Measurements from ENCODE around the gene CNTNAP5.
A peak's percentile ranks its signal among the peaks of the same experiment; 100 is the strongest.

The CNTNAP5 gene

DNA sequence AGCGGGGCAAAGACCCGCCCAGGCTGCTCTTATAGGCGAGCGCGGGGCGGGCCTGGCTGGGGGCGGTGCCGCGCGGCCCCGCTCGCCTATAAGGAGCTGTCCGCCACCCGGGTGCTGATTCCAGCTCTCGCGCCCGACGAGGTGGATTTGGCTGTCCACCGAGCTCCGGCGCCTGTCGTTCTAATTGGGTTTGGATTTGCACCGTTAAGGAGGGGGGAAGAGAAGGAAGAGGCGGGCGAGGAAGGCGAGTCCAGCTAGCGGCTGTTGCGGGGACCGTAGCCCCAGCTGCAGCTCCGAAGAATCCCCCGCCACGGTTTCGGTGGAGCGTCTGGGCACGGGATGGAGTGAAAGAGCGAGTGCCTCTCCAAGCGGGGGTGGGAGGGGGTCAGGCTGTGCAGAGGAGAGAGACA, at the start of gene CNTNAP5:
CNTNAP5 (plus strand) TSS at position 117 of the 410 bp plus-strand sequence. CDS start 364 bp downstream, outside the sequence.
- Histone ChIP-seq H3K9me3 (ENCODE audit: control insufficient read depth, insufficient read depth, low read length) (no peaks in the 10 kb centered on the region), H3K4me1 (ENCODE audit: insufficient read depth, low read length) (peaks cover 4% of the 10 kb centered on the region; the same call in 1 of the 2 replicates), H3K9ac (ENCODE audit: low read depth, low read length) (peak within 1 kb of the TSS; percentile 65; the same call in 1 of the 2 replicates)

DNA sequence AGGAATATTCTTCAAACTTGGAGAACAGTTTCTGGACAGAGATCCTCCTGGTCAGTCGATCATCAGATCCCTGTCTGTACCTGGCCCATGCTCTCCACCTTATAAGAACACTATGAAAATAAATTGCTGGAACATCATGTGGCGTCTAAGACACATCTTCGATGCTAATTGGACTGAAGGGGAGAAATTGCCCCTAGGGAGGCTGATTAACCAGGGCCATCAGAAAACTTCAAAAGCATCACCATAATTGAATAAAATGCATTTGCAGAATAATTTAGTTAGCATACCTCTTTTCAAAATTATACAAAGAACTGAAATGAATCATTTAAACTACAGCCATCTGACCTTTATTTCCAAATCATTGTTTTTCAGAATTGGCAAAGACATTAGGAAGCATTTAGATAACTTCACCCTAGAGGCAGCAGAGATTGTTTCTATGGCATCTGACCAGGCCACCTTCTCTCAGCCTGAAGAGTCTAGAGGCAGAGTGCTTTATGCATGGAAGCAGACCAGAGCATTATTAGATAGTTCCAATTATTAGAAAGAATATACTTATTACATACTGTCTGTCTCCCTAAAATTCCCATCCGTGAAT, 48.9 kb upstream of the CNTNAP5 start:
- Histone ChIP-seq H3K9ac (ENCODE audit: low read depth, low read length) (no peak overlapping the region), H3K36me3 (ENCODE audit: insufficient read depth, low read length) (no peaks in the 10 kb centered on the region), H3K9me3 (ENCODE audit: control insufficient read depth, insufficient read depth, low read length) (no peaks in the 10 kb centered on the region), H3K4me1 (ENCODE audit: insufficient read depth, low read length) (no peaks in the 10 kb centered on the region)

More for the DNA sequence above, at the start of gene CNTNAP5:
- no peaks in the 10 kb centered on the region for H3K36me3 ChIP-seq (ENCODE audit: insufficient read depth, low read length)

DNA sequence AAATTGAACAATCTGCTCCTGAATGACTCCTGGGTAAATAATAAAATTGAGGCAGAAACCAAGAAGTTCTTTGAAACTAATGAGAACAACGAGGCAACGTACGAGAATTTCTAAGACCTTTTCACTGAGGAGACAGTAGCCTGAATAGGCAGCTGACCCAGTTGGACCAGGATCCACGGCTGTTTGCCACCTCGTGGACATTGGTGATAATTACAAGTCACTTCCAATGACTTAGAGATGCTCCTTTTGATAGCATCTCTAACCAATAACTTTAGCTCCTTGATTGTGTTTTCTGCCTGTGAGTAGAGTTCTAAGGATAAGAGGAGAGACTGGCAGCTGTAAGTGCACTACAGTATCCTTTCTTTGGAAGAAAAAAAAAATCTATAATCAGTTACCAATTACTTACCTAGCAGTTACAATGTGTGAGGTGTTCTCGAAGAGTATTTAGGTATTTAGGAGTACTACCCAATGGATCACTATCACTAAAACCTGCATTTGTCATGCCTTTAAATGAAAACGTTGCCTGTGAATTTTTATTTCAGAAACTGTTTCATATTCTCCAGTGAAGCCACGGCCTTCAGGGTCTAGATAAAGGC, 31.3 kb upstream of the CNTNAP5 start:
- no peak overlapping the region for H3K9ac ChIP-seq (ENCODE audit: low read depth, low read length)
- H3K36me3 ChIP-seq (ENCODE audit: insufficient read depth, low read length), result no peaks in the 10 kb centered on the region
- no peaks in the 10 kb centered on the region for H3K9me3 ChIP-seq (ENCODE audit: control insufficient read depth, insufficient read depth, low read length)
- no peaks in the 10 kb centered on the region for H3K4me1 ChIP-seq (ENCODE audit: insufficient read depth, low read length)

DNA sequence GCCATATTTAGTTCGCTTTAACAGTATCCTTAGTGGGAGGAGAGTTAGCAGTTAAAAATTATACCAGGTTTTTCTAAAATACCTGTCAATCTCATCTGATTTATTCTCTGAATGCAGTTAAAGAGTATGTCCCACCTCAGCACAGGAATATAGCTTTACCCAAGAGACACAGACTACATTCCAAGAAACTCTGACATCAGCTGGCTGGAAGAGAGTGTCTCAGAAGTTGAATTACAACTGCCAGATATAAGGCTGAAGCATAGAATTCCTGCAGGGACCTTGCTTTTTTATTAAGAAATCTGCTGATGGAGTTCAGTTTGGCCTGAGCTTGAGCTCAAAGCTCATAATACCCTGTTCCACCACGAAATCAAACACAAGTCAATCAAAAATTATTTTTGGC, 25.4 kb upstream of the CNTNAP5 start:
- Histone ChIP-seq H3K36me3 (ENCODE audit: insufficient read depth, low read length) (no peaks in the 10 kb centered on the region), H3K9ac (ENCODE audit: low read depth, low read length) (no peak overlapping the region), H3K9me3 (ENCODE audit: control insufficient read depth, insufficient read depth, low read length) (no peaks in the 10 kb centered on the region), H3K4me1 (ENCODE audit: insufficient read depth, low read length) (no peaks in the 10 kb centered on the region)

DNA sequence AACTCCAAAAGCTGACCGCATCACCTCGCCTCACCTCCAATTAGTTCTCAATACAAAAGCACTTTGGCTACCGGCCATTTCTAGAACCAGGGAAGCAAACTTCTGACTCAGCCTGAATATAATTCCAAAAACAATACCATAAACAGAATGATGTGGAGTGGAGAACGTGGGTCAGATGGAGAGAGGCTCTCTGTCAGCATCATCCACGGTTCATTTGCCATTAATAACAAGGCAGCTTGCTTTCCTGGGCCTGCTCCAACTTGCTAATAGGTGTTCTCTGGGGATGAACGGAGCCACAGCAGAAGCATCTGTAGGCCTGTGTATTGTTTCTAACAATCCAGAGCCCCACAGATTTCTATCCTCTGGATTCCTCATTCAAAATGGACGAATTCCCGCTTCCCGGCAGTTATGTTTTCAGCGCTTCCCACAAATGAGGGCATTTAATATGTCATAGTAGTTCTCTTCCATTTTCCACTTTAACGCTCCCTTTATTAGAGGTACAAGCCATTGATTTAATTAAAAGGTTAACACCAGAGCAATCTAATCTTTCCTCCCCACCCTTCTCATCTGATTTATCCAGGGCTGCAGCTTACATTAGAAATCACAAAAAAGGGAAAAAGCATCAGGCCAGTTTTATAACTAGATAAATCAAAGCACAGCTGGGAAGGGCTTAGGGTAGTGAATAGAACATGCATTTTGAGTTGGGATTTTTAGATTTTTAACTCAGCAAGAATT, 23.2 kb upstream of the CNTNAP5 start:
- no peaks in the 10 kb centered on the region for H3K4me1 ChIP-seq (ENCODE audit: insufficient read depth, low read length)
- no peaks in the 10 kb centered on the region for H3K9me3 ChIP-seq (ENCODE audit: control insufficient read depth, insufficient read depth, low read length)
- H3K9ac ChIP-seq (ENCODE audit: low read depth, low read length), result no peak overlapping the region
- no peaks in the 10 kb centered on the region for H3K36me3 ChIP-seq (ENCODE audit: insufficient read depth, low read length)

DNA sequence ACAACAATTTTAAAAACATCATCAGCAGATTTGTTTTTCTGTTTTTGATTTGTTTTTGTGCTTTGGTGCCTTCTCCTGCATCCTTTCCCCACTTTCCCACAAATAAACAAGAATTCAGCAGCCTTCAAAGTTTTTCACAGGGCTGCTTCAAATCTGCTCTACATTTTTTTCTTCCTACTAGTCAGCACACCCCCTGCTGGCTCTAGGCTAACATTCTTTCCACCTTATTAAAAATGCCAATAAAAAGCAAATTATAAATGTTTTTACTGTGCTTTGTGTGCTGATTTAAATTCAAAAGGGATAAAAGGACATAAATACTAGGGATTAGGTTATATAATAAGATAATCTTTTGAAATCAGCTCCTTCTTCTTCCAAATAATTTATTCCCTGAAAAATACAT, 6.2 kb upstream of the CNTNAP5 start:
- H3K9me3 ChIP-seq (ENCODE audit: control insufficient read depth, insufficient read depth, low read length), result no peaks in the 10 kb centered on the region
- H3K36me3 ChIP-seq (ENCODE audit: insufficient read depth, low read length), result no peaks in the 10 kb centered on the region
- H3K9ac ChIP-seq (ENCODE audit: low read depth, low read length), result no peak overlapping the region
- H3K4me1 ChIP-seq (ENCODE audit: insufficient read depth, low read length), result no peaks in the 10 kb centered on the region

DNA sequence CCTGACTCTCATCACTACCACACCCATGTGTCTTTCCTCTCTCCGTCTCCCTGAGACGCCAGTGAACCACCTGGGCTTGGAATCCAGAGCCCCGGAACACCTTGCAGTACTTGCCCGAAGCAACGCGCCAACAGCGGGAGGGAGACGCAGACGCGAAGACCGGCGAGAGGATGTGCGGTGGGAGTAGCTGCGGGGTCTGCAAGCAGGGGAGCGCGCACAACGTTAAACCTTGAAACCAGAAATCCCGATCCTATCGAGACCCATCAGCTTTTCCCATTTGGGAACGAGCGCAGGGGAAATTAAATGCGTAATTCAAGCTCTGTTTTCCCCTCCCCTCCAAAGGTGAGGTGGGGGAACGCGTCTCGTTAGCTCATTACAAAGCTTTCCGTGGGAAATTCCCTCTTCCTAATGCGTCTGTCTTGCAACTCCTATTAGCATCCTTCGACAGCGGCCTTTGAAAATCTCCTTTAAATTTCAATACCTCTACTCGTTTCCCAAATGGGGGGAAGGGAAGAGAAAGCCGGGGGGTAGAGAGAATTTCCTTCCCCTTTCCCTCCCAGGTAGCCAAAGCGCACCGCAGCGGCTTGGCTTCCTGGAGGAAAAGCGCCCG, 421 bp upstream of the CNTNAP5 start:
- no peaks in the 10 kb centered on the region for H3K9me3 ChIP-seq (ENCODE audit: control insufficient read depth, insufficient read depth, low read length)

GRCh38 chr2:124025891-124026434, 876 bp downstream of the CNTNAP5 start:
- H3K9ac ChIP-seq (ENCODE audit: low read depth, low read length), result peak overlapping the region; percentile 65; the same call in 1 of the 2 replicates
- H3K9me3 ChIP-seq (ENCODE audit: control insufficient read depth, insufficient read depth, low read length), result no peaks in the 10 kb centered on the region
- no peaks in the 10 kb centered on the region for H3K36me3 ChIP-seq (ENCODE audit: insufficient read depth, low read length)
- peaks cover 4% of the 10 kb centered on the region; the same call in 1 of the 2 replicates for H3K4me1 ChIP-seq (ENCODE audit: insufficient read depth, low read length)

More for the DNA sequence above, 421 bp upstream of the CNTNAP5 start:
- peak overlapping the region; percentile 65; the same call in 1 of the 2 replicates for H3K9ac ChIP-seq (ENCODE audit: low read depth, low read length)
- H3K36me3 ChIP-seq (ENCODE audit: insufficient read depth, low read length), result no peaks in the 10 kb centered on the region
- H3K4me1 ChIP-seq (ENCODE audit: insufficient read depth, low read length), result peaks cover 4% of the 10 kb centered on the region; the same call in 1 of the 2 replicates

GRCh38 chr2:124026503-124026902, 1.4 kb downstream of the CNTNAP5 start:
- Histone ChIP-seq H3K9me3 (ENCODE audit: control insufficient read depth, insufficient read depth, low read length) (no peaks in the 10 kb centered on the region), H3K9ac (ENCODE audit: low read depth, low read length) (no peak overlapping the region), H3K36me3 (ENCODE audit: insufficient read depth, low read length) (no peaks in the 10 kb centered on the region), H3K4me1 (ENCODE audit: insufficient read depth, low read length) (peaks cover 4% of the 10 kb centered on the region; the same call in 1 of the 2 replicates)

DNA sequence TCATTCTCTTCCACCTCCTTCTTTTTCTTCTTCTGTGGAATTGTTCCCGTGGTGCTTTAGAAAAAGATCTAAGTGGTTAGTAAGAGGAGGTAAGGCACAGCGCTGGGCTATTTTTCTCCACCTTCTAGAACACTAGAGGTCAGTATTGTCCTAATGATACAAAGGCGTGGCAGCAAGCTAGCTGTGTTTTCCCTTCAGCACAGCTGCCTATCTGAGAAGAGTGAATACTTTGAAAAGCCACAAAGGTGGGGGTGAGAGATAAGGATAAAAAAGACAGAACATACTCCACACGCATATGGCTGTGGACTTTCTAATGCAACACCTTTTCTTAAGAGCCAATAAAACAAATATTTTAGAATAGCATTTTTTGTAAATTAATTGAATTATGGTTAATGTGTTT, 2.1 kb downstream of the CNTNAP5 start:
- H3K9me3 ChIP-seq (ENCODE audit: control insufficient read depth, insufficient read depth, low read length), result no peaks in the 10 kb centered on the region
- peaks cover 4% of the 10 kb centered on the region; the same call in 1 of the 2 replicates for H3K4me1 ChIP-seq (ENCODE audit: insufficient read depth, low read length)
- H3K9ac ChIP-seq (ENCODE audit: low read depth, low read length), result no peak overlapping the region
- no peaks in the 10 kb centered on the region for H3K36me3 ChIP-seq (ENCODE audit: insufficient read depth, low read length)

DNA sequence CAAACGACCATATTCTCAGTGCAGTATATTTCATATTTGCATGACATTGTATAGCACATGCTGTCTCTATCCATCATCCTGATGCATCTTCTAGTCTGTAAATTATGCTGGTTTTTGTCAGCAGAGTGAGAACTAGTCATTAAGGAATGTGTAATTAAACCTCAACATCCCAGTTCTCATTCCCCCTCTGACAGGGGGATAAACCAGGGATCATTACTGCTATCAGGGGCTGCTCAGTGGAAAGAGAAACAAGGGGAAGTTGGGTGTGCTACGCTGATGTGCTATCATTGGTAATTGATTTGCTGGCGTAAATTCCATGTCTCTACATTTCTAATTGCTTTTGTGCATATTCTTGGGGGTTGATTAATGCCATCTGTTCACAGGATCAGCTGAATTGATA, 7.7 kb downstream of the CNTNAP5 start:
- Histone ChIP-seq H3K9me3 (ENCODE audit: control insufficient read depth, insufficient read depth, low read length) (no peaks in the 10 kb centered on the region), H3K4me1 (ENCODE audit: insufficient read depth, low read length) (no peaks in the 10 kb centered on the region), H3K36me3 (ENCODE audit: insufficient read depth, low read length) (no peaks in the 10 kb centered on the region; the same call in 1 of the 2 replicates), H3K9ac (ENCODE audit: low read depth, low read length) (no peak overlapping the region)

GRCh38 chr2:124034265-124034664, 9.2 kb downstream of the CNTNAP5 start:
- no peaks in the 10 kb centered on the region for H3K9me3 ChIP-seq (ENCODE audit: control insufficient read depth, insufficient read depth, low read length)
- H3K4me1 ChIP-seq (ENCODE audit: insufficient read depth, low read length), result peaks cover 5% of the 10 kb centered on the region; the same call in 1 of the 2 replicates
- no peaks in the 10 kb centered on the region; the same call in 1 of the 2 replicates for H3K36me3 ChIP-seq (ENCODE audit: insufficient read depth, low read length)
- no peak overlapping the region for H3K9ac ChIP-seq (ENCODE audit: low read depth, low read length)

GRCh38 chr2:124035001-124035400, 9.9 kb downstream of the CNTNAP5 start:
- no peaks in the 10 kb centered on the region; the same call in 1 of the 2 replicates for H3K36me3 ChIP-seq (ENCODE audit: insufficient read depth, low read length)
- H3K9ac ChIP-seq (ENCODE audit: low read depth, low read length), result no peak overlapping the region
- peaks cover 7% of the 10 kb centered on the region; the same call in 1 of the 2 replicates for H3K4me1 ChIP-seq (ENCODE audit: insufficient read depth, low read length)
- H3K9me3 ChIP-seq (ENCODE audit: control insufficient read depth, insufficient read depth, low read length), result no peaks in the 10 kb centered on the region

- H3K9me3 ChIP-seq (ENCODE audit: control insufficient read depth, insufficient read depth, low read length), result no peaks in the 10 kb centered on the region
- H3K4me1 ChIP-seq (ENCODE audit: insufficient read depth, low read length), result peaks cover 7% of the 10 kb centered on the region; the same call in 1 of the 2 replicates
- H3K9ac ChIP-seq (ENCODE audit: low read depth, low read length), result no peak overlapping the region
- no peaks in the 10 kb centered on the region; the same call in 1 of the 2 replicates for H3K36me3 ChIP-seq (ENCODE audit: insufficient read depth, low read length)
These were observed 13.9 kb downstream of the CNTNAP5 start for GRCh38 chr2:124039032-124039431.
